ENCODE data around the gene MAP2. TPM values are rescaled to one million over a fixed set of nuclear protein-coding genes. Genes with fewer than 3 reads are reported as not detected.

The MAP2 gene
- total RNA-seq, 2 experiments from 2014 or later, result 0.16 to 0.20 TPM

GRCh38 chr2:209411296-209411695, 12.6 kb upstream of the MAP2 start:
- Histone ChIP-seq H3K9me3 (ENCODE audit: control insufficient read depth in 1 of 2, insufficient read depth in 1 of 2, low read length in 2 of 2) (no peaks in the 10 kb centered on the region), H3K36me3 (ENCODE audit: insufficient read depth, low read length) (no peaks in the 10 kb centered on the region), H3K27me3 (ENCODE audit: control insufficient read depth in 1 of 2, insufficient read depth in 2 of 2, low read length in 2 of 2) (no peaks in the 10 kb centered on the region), H3K4me3 (ENCODE audit: low read length) (no peak overlapping the region), H3K27ac (ENCODE audit: low read depth in 1 of 2, low read length in 2 of 2) (no peak overlapping the region), H3K4me1 (ENCODE audit: insufficient read depth, low read length) (no peaks in the 10 kb centered on the region)
- ChIA-PET CTCF (no interaction called here), POLR2A (no interaction called here)
- TF ChIP-seq CTCF (IDR thresholded peaks at IDR 0.05), result no peak
- H3K4me3 Mint-ChIP-seq, result no peak overlapping the region
- peaks cover 5% of the 10 kb centered on the region for H3K9me3 Mint-ChIP-seq
- H3K4me1 Mint-ChIP-seq (ENCODE audit: low read depth), result no peaks in the 10 kb centered on the region
- H3K36me3 Mint-ChIP-seq (ENCODE audit: low read depth), result no peaks in the 10 kb centered on the region
- H3K27ac Mint-ChIP-seq, result no peak overlapping the region
- ATAC-seq (ENCODE audit: poor library complexity), result no peak
- H3K27me3 Mint-ChIP-seq, result peaks cover 3% of the 10 kb centered on the region
- DNase-seq, result no peak
- intact Hi-C loops (cut with DNase I, micrococcal nuclease), result no loop called here

- ChIA-PET POLR2A (no interaction called here), CTCF (no interaction called here)
- DNase-seq, result no peak
- no peaks in the 10 kb centered on the region for H3K36me3 Mint-ChIP-seq (ENCODE audit: low read depth)
- no peak for TF ChIP-seq CTCF (IDR thresholded peaks at IDR 0.05)
- no peak for ATAC-seq (ENCODE audit: poor library complexity)
- intact Hi-C loops (cut with DNase I, micrococcal nuclease), result no loop called here
- no peak overlapping the region for H3K4me3 Mint-ChIP-seq
- no peak overlapping the region for H3K27ac Mint-ChIP-seq
- H3K9me3 Mint-ChIP-seq, result peaks cover 5% of the 10 kb centered on the region
- no peaks in the 10 kb centered on the region for H3K27me3 ChIP-seq (ENCODE audit: control insufficient read depth in 1 of 2, insufficient read depth in 2 of 2, low read length in 2 of 2)
- no peaks in the 10 kb centered on the region for H3K9me3 ChIP-seq (ENCODE audit: control insufficient read depth in 1 of 2, insufficient read depth in 1 of 2, low read length in 2 of 2)
- H3K4me1 Mint-ChIP-seq (ENCODE audit: low read depth), result no peaks in the 10 kb centered on the region
- H3K27me3 Mint-ChIP-seq, result peaks cover 3% of the 10 kb centered on the region
- no peaks in the 10 kb centered on the region for H3K4me1 ChIP-seq (ENCODE audit: insufficient read depth, low read length)
- H3K36me3 ChIP-seq (ENCODE audit: insufficient read depth, low read length), result no peaks in the 10 kb centered on the region
- H3K27ac ChIP-seq (ENCODE audit: low read depth in 1 of 2, low read length in 2 of 2), result no peak overlapping the region
- no peak overlapping the region for H3K4me3 ChIP-seq (ENCODE audit: low read length)
These were observed 12.1 kb upstream of the MAP2 start for GRCh38 chr2:209411718-209412117.

- Mint-ChIP-seq H3K27ac (no peak overlapping the region), H3K27me3 (peaks cover under 1% of the 10 kb centered on the region), H3K4me1 (ENCODE audit: low read depth) (no peaks in the 10 kb centered on the region), H3K9me3 (peaks cover 5% of the 10 kb centered on the region), H3K4me3 (no peak overlapping the region), H3K36me3 (ENCODE audit: low read depth) (no peaks in the 10 kb centered on the region)
- no peak overlapping the region for H3K4me3 ChIP-seq (ENCODE audit: low read length)
- no peaks in the 10 kb centered on the region for H3K36me3 ChIP-seq (ENCODE audit: insufficient read depth, low read length)
- DNase-seq, result no peak
- ChIA-PET POLR2A (no interaction called here), CTCF (no interaction called here)
- H3K9me3 ChIP-seq (ENCODE audit: control insufficient read depth in 1 of 2, insufficient read depth in 1 of 2, low read length in 2 of 2), result no peaks in the 10 kb centered on the region
- intact Hi-C loops (cut with DNase I, micrococcal nuclease), result no loop called here
- no peak overlapping the region for H3K27ac ChIP-seq (ENCODE audit: low read depth in 1 of 2, low read length in 2 of 2)
- no peaks in the 10 kb centered on the region for H3K4me1 ChIP-seq (ENCODE audit: insufficient read depth, low read length)
- no peak for TF ChIP-seq CTCF (IDR thresholded peaks at IDR 0.05)
- H3K27me3 ChIP-seq (ENCODE audit: control insufficient read depth in 1 of 2, insufficient read depth in 2 of 2, low read length in 2 of 2), result no peaks in the 10 kb centered on the region
- ATAC-seq (ENCODE audit: poor library complexity), result no peak
These were observed 10.4 kb upstream of the MAP2 start for GRCh38 chr2:209413311-209414014.

All from CD4-positive, alpha-beta T cell (primary cell).